ENCODE measurements around the gene BBX. TPM values are rescaled to one million over a fixed set of nuclear protein-coding genes. Genes with fewer than 3 reads are reported as not detected.

BBX gene
- polyA plus RNA-seq, 1 experiment = 46.1 TPM

- POLR2A ChIA-PET = no interaction called here
- no peak for DNase-seq (ENCODE audit: low read depth, low spot score)
- CTCF ChIA-PET = no interaction called here
- no peak overlapping the region for H3K4me3 ChIP-seq (ENCODE audit: low read depth, low read length)
- no peaks in the 10 kb centered on the region for H3K27me3 ChIP-seq (ENCODE audit: control insufficient read depth, insufficient read depth, low read length)
- H3K9me3 ChIP-seq (ENCODE audit: control insufficient read depth, insufficient read depth, low read length) = no peaks in the 10 kb centered on the region
- no peak overlapping the region for H3K27ac ChIP-seq (ENCODE audit: low read depth, low read length)
- TF ChIP-seq CTCF (IDR thresholded peaks at IDR 0.05; ENCODE audit: low read depth, low read length) = no peak
Observed at GRCh38 chr3:107644631-107645030, 121.9 kb downstream of the BBX start.

GRCh38 chr3:107650788-107651187, 128.0 kb downstream of the BBX start:
- Histone ChIP-seq H3K27me3 (ENCODE audit: control insufficient read depth, insufficient read depth, low read length) (no peaks in the 10 kb centered on the region), H3K27ac (ENCODE audit: low read depth, low read length) (no peak overlapping the region), H3K4me3 (ENCODE audit: low read depth, low read length) (no peak overlapping the region), H3K9me3 (ENCODE audit: control insufficient read depth, insufficient read depth, low read length) (no peaks in the 10 kb centered on the region)
- DNase-seq (ENCODE audit: low read depth, low spot score) = no peak
- TF ChIP-seq CTCF (IDR thresholded peaks at IDR 0.05; ENCODE audit: low read depth, low read length) = no peak
- POLR2A ChIA-PET = no interaction called here
- CTCF ChIA-PET = no interaction called here

- DNase-seq (ENCODE audit: low read depth, low spot score) = no peak
- POLR2A ChIA-PET = no interaction called here
- Histone ChIP-seq H3K9me3 (ENCODE audit: control insufficient read depth, insufficient read depth, low read length) (no peaks in the 10 kb centered on the region), H3K27ac (ENCODE audit: low read depth, low read length) (no peak overlapping the region), H3K4me3 (ENCODE audit: low read depth, low read length) (no peak overlapping the region), H3K27me3 (ENCODE audit: control insufficient read depth, insufficient read depth, low read length) (no peaks in the 10 kb centered on the region)
- TF ChIP-seq CTCF (IDR thresholded peaks at IDR 0.05; ENCODE audit: low read depth, low read length) = no peak
- CTCF ChIA-PET = no interaction called here
Observed at GRCh38 chr3:107651782-107652181, 129.0 kb downstream of the BBX start.

- ChIA-PET CTCF (no interaction called here), POLR2A (no interaction called here)
- H3K4me3 ChIP-seq (ENCODE audit: low read depth, low read length) = no peak overlapping the region
- TF ChIP-seq CTCF (IDR thresholded peaks at IDR 0.05; ENCODE audit: low read depth, low read length) = no peak
- no peak overlapping the region for H3K27ac ChIP-seq (ENCODE audit: low read depth, low read length)
- no peaks in the 10 kb centered on the region for H3K9me3 ChIP-seq (ENCODE audit: control insufficient read depth, insufficient read depth, low read length)
- H3K27me3 ChIP-seq (ENCODE audit: control insufficient read depth, insufficient read depth, low read length) = no peaks in the 10 kb centered on the region
- no peak for DNase-seq (ENCODE audit: low read depth, low spot score)
Observed at GRCh38 chr3:107654218-107654617, 131.5 kb downstream of the BBX start.

- ChIA-PET CTCF (interaction anchor here (0.9 to 9.8 kb wide), 8 partner anchors 18 to 422 kb away, joined by 3 to 149 read pairs (median 5); no protein-coding TSS in a partner anchor), POLR2A (no interaction called here)
- DNase-seq (ENCODE audit: low read depth, low spot score) = no peak
- H3K27me3 ChIP-seq (ENCODE audit: control insufficient read depth, insufficient read depth, low read length) = no peaks in the 10 kb centered on the region
- no peak for TF ChIP-seq CTCF (IDR thresholded peaks at IDR 0.05; ENCODE audit: low read depth, low read length)
- H3K9me3 ChIP-seq (ENCODE audit: control insufficient read depth, insufficient read depth, low read length) = no peaks in the 10 kb centered on the region
- no peak overlapping the region for H3K27ac ChIP-seq (ENCODE audit: low read depth, low read length)
- H3K4me3 ChIP-seq (ENCODE audit: low read depth, low read length) = no peak overlapping the region
Observed at GRCh38 chr3:107657971-107658370, 135.2 kb downstream of the BBX start.
